ENCODE measurements around the gene ZNF792.

- TF ChIP-seq POLR2AphosphoS5 (IDR thresholded peaks at IDR 0.05) (no peak), POLR2A (IDR thresholded peaks at IDR 0.05) (no peak), CTCF (IDR thresholded peaks at IDR 0.05) (no peak)
These were observed 31.5 kb downstream of the ZNF792 start for GRCh38 chr19:34932494-34932893.
